PFSK-1 (cell line): ENCODE data around the gene RPL19. TPM values are rescaled to one million over a fixed set of nuclear protein-coding genes. Genes with fewer than 3 reads are reported as not detected.

Experiments
- FOXP2 ChIP-seq: optimal IDR thresholded peaks from 2 replicates; pipeline ENCODE3; 2011; ENCODE audit warnings: borderline replicate concordance, control low read depth, inconsistent platforms; ENCODE audit not compliant: insufficient read depth; ENCODE audit errors: extremely low read length, extremely low read depth
- POLR2AphosphoS5 ChIP-seq: IDR thresholded peaks from 2 replicates; pipeline ENCODE4 v1.6.1; 2012; ENCODE audit warnings: low read depth, mild to moderate bottlenecking, control low read depth, low read length, moderate library complexity
- REST ChIP-seq, 2 experiments: IDR thresholded peaks; 2 replicates each; pipeline versions ENCODE4 v1.6.1 to v1.8.0; 2011 to 2012; ENCODE audit warnings: low read depth in 2 of 2, low read length in 2 of 2, control low read depth in 1 of 2, inconsistent platforms in 1 of 2, mild to moderate bottlenecking in 1 of 2, moderate library complexity in 1 of 2; ENCODE audit not compliant: insufficient read depth in 1 of 2
- SIN3A ChIP-seq: IDR thresholded peaks from 2 replicates; pipeline ENCODE4 v1.6.1; 2012; ENCODE audit warnings: mild to moderate bottlenecking, low read length, moderate library complexity, borderline replicate concordance; ENCODE audit not compliant: insufficient read depth
- TAF1 ChIP-seq: IDR thresholded peaks from 2 replicates; pipeline ENCODE4 v1.6.1; 2012; ENCODE audit warnings: low read length, control low read depth, borderline replicate concordance; ENCODE audit not compliant: insufficient read depth
- polyA plus RNA-seq: library from polyadenylated mRNA; unstranded; fragments of >200 nt; gene quantifications from one replicate; pipeline ENCODE4 v1.2.1, GENCODE V29; 2012; ENCODE audit warnings: low read depth, missing spikeins; ENCODE audit not compliant: insufficient read length

RPL19 gene
- polyA plus RNA-seq: 4,799 TPM

GRCh38 chr17:39200070-39200879 lies at the start of gene RPL19:
RPL19 (plus strand) TSS chr17:39200283; CDS start chr17:39200345, 62 bp downstream.
- TF ChIP-seq POLR2AphosphoS5 (peak; percentile 98), SIN3A (no peak), FOXP2 (no peak), REST (IDR thresholded peaks at IDR 0.05; ENCODE audit: insufficient read depth in 1 of 2, low read depth in 2 of 2, low read length in 2 of 2) (peak; percentile 32 to 67; a peak in 3 of 4 replicates), TAF1 (peak; percentile 98)

- TF ChIP-seq REST (IDR thresholded peaks at IDR 0.05; ENCODE audit: insufficient read depth in 1 of 2, low read depth in 2 of 2, low read length in 2 of 2) (no peak), TAF1 (no peak), SIN3A (no peak), FOXP2 (no peak), POLR2AphosphoS5 (no peak)
Observed at GRCh38 chr17:39150795-39151149, 49.3 kb upstream of the RPL19 start.

GRCh38 chr17:39151150-39151942 lies 48.7 kb upstream of the RPL19 start, which contains the start of gene PLXDC1:
PLXDC1 (minus strand) TSS chr17:39151637; CDS start chr17:39151437, 200 bp downstream.
- TF ChIP-seq REST (IDR thresholded peaks at IDR 0.05; ENCODE audit: insufficient read depth in 1 of 2, low read depth in 2 of 2, low read length in 2 of 2) (no peak), POLR2AphosphoS5 (no peak), TAF1 (no peak), SIN3A (no peak), FOXP2 (no peak)

GRCh38 chr17:39151943-39152818 lies 47.9 kb upstream of the RPL19 start:
- TF ChIP-seq TAF1: no peak
- no peak for TF ChIP-seq POLR2AphosphoS5
- no peak for TF ChIP-seq FOXP2
- TF ChIP-seq SIN3A: no peak
- no peak for TF ChIP-seq REST (IDR thresholded peaks at IDR 0.05; ENCODE audit: insufficient read depth in 1 of 2, low read depth in 2 of 2, low read length in 2 of 2)
